Cardiac fibroblast (primary cell): ENCODE measurements around the gene LRPAP1.

Experiments used
- DNase-seq, 2 donors: peaks; one replicate each; pipeline versions ENCODE4 v3.0.0 to v3.0.0-alpha.2; 2010; ENCODE audit warnings: low read depth in 2 of 2
- H3K4me3 ChIP-seq, 2 donors: replicated peaks in 1 of 2; 1 replicate in 1 of 2; 2 replicates in 1 of 2; pipeline ENCODE4 v1.5.1; 2011; ENCODE audit warnings: low read depth in 2 of 2, low read length in 2 of 2, mild to moderate bottlenecking in 2 of 2, moderate library complexity in 1 of 2
- TF ChIP-seq, protein P1 (sequence below): IDR thresholded peaks from one replicate; pipeline ENCODE4 v1.5.1; 2011; ENCODE audit warnings: low read depth, mild to moderate bottlenecking, low read length, inconsistent platforms

The LRPAP1 gene

DNA sequence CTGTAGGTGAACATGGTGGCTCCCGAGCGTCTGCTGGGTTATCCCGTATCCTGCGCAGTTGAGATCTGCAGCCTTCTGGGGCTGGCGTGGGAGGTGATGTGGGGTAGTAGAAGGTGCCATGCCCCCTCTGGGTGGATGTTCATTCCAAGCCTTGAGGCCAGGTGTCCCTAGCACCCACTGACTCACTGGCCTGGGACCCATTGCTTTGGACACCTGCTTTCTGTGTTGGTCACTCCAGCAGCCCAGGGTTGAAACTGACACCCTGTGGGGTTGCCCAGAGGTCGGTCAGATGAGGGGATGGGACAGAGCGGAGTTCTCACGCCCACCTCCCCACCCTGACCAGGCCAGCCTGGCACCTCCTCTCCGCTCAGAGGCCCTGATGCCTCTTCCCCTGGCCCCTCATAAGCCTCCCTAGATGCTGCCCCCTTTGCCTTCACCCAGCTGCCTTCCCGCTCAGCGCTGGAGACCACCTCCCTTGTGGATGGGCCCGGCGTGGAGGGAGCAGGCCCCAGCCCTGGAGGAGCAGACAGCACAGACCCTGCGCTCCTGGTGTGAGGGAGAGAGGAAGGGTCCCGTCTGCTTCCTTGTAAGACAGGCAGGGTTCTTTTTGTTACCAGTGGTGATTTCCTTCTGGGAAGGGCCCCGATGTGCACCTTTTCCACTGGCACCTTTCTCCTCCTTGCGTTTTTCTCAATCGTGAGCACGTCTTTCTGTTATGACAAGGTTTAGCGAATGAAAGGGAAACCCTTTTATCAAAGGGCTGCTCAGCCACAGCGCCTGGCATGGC is 67.1 kb downstream of the LRPAP1 start:
- no peak overlapping the region for H3K4me3 ChIP-seq
- DNase-seq = no peak
- TF ChIP-seq, protein P1, sequence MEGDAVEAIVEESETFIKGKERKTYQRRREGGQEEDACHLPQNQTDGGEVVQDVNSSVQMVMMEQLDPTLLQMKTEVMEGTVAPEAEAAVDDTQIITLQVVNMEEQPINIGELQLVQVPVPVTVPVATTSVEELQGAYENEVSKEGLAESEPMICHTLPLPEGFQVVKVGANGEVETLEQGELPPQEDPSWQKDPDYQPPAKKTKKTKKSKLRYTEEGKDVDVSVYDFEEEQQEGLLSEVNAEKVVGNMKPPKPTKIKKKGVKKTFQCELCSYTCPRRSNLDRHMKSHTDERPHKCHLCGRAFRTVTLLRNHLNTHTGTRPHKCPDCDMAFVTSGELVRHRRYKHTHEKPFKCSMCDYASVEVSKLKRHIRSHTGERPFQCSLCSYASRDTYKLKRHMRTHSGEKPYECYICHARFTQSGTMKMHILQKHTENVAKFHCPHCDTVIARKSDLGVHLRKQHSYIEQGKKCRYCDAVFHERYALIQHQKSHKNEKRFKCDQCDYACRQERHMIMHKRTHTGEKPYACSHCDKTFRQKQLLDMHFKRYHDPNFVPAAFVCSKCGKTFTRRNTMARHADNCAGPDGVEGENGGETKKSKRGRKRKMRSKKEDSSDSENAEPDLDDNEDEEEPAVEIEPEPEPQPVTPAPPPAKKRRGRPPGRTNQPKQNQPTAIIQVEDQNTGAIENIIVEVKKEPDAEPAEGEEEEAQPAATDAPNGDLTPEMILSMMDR = no peak

DNA sequence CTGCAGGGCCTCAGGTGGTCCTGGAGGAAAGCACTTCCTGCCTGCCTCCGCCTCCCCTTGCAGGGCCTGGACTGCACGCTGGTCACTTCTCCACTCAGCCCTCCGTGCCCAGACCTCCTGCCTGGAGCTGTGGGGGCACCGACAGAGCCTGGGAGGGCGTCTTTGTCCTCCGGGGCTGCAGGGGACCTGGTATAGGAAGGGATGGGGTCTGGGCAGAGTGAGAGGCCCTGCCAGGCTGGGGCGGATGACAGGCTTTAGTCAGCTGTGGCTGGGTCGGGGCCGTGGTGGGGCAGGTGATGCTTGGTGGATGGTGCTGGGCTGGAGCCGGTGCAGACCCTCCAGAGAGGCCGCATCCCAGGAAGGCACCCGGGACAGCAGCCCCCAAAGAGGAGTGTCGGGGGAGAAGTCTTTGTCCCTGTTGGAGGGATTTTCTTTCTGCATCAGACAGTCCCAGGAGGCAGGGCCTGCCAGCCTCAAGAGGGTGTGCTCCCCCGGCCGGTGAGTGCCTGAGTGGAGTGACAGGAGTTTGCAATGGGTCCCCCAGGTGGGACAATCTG is 67.8 kb downstream of the LRPAP1 start:
- H3K4me3 ChIP-seq = no peak overlapping the region
- DNase-seq = no peak
- TF ChIP-seq, protein P1 = no peak

DNA sequence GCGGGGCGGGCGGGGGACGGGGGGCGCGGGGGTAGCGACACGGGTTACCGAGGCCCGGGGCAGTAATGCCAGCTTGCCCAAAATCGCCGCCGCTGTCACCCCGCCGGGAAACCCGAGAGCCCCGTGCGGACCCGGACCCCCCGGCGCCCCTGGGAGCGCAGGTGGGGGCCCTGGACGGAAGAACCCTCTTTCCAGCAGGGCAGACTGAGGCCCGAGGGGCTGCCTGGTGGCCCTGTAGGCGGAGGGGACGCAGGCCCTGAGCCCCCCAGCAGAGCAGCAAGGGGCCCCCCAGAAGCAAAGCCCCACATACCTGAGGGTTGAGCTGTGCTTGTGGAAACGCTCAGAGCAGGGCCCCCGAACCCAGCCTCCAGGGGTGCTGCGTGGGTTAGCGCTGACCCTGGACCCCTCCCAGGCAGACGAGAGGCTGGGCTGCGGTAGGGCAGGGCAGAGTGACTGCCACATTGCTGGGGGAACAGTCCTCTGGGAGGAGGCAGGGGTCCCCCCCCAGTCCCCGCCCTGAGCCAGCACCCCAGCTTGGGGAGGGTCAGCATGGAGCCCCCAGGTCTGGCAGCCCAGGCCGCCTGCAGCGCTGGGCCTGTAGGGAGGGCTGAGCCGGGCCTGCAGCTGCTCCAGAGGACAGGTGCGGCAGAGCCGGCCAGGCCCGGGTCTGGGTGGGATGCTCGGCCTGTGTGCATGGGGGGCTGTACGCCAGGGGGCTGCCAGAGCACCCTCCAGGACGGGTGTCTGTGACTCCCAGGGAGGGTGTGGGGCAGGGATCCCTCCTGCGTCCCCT is 68.5 kb downstream of the LRPAP1 start:
- DNase-seq = no peak
- no peak overlapping the region for H3K4me3 ChIP-seq
- TF ChIP-seq, protein P1 = no peak

DNA sequence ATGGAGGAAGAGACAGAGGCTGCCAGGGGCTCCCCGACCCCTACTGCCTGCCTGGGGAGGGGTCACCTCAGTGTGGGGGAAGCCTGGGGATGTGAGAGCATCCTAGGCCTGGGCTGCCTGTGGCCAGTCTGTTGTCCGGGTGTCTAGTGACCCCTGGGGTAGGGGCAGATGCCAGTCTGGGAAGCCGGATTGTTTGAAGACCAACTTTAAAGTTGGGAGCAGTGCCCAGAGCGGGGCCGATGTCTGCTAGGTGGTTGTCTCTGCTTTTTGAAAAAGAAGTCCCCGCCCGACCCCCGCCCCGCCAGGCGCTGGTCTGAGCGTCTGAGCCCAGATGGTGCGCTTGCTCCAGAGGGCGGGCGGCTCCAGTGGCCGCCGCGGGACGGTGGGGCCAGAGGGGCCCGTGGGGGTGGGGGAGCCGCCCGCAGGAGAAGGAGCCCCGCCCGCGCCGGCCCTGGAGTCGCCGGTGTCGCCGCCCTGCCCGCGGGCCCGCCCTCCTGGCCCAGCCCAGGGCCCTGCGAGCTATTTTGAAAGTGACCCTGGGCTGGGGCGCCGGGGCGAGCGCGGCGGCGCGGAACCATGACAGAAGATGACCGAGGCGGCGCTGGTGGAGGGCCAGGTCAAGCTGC is 69.3 kb downstream of the LRPAP1 start, which contains the start of gene DOK7:
TSS of gene DOK7 (plus strand) at position 517 of the 626 bp plus-strand sequence. CDS start at position 587, 70 bp downstream.
- H3K4me3 ChIP-seq = peak within 1 kb of the TSS; percentile 10 to 19
- DNase-seq = no peak
- TF ChIP-seq, protein P1 = no peak

DNA sequence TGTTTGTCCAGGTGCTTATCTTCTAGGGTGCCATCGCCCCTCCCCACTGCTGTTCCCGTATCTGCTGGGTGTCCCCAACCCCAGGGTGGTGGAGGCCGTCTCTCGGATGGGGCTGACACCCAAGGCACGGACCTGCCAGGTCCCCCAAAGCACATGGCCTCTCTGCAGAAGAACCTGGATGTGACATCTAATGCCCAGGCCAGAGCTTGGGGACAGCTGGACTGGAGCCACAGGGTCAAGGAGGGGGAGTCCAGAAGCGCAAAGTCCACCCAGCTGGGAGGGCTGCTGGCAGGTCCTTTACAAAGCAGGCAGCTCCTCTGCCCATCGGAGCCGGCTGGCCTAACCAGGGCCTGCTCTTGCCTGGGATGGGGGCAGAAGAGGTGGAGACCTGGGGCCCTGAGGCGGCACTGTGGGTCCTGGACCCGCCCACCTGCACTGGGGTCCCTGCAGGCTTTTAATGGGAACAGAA is 69.9 kb downstream of the LRPAP1 start:
- TF ChIP-seq, protein P1 = no peak
- DNase-seq = no peak
- no peak overlapping the region for H3K4me3 ChIP-seq

DNA sequence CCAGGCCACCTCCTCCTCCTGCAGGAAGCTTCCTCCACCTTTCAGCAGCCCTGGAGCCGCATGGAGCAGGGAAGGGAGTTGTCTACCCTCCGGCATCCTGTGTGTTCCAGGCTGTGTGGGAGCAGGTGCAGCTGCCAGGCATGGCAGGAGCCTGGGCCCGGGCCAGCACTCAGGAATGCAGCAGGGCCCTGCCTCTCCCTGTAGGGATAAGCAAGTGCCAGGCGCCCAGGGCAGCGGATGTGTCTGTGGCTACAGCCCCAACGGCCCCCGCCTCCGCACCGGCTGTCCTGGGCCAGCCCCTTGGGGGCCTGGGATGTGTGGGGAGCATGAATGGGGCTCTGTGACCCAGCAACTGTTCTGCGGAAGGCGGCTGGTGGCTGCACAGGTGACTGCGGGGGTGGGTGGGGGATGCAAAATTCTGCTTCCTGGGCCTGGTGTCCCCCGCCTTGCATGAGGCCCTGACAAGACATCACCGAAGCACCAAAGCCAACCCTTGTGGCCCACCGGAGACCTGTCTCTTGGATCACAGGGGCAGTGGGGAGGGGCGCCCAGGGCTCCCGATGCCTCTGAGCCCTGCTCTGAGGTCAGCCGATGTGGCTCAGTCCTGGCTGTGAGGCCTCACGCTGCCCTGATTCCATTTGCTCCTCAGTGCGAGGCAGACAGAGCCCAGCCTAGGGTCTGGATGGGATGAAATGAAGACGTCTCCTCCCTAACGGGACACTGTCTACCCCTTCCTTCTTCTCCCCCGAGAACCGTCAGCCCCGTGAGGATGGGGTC is 70.5 kb downstream of the LRPAP1 start:
- TF ChIP-seq, protein P1 = no peak
- peak in 1 of 2 donors; percentile 35 for DNase-seq
- no peak overlapping the region for H3K4me3 ChIP-seq
